Measurements from ENCODE around the gene ZBTB17. TPM values are rescaled to one million over a fixed set of nuclear protein-coding genes. Genes with fewer than 3 reads are reported as not detected.

The ZBTB17 gene
- total RNA-seq, 1 donor from 2014 or later = 33.6 TPM

DNA sequence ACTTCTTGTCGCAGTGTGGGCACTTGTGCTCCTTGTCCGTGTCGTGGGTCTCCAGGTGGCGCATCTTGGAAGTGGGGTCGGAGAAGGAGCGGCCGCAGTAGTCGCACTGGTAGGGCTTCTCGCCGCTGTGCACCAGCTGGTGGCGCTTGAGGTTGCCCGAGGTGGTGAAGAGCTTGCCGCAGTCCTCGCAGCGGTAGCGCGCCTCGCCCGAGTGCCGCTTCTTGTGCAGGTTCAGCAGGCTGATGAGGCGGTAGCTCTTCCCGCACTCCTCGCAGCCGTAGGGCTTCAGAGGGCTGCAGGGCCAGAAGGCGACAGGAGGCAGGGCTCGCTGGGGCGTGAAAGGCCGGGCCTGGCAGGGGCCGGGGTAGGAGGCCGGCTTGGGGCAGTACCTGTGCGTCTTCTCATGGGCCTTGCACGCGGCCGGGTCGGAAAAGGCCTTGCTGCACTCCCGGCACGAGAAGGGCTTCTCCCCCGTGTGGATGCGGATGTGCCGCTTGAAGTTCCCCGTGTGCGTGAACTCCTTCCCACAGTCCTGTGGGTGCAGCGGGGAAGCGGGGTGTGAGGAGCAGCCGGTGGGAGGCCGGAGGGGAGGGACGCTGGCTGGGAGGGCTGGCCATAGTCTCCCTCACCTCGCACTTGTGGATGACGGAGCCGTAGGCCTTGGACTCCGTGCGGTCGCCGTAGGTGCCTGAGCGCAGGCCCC is 31.4 kb downstream of the ZBTB17 start:
- Mint-ChIP-seq H3K4me3 (ENCODE audit: unreplicated experiment) (no peak overlapping the region), H3K27me3 (ENCODE audit: unreplicated experiment) (peaks cover 18% of the 10 kb centered on the region), H3K36me3 (ENCODE audit: low read depth, unreplicated experiment) (peaks cover 31% of the 10 kb centered on the region), H3K9me3 (ENCODE audit: unreplicated experiment) (no peaks in the 10 kb centered on the region), H3K4me1 (ENCODE audit: unreplicated experiment) (peaks cover under 1% of the 10 kb centered on the region), H3K27ac (ENCODE audit: unreplicated experiment) (no peak overlapping the region)
- TF ChIP-seq, protein P1, sequence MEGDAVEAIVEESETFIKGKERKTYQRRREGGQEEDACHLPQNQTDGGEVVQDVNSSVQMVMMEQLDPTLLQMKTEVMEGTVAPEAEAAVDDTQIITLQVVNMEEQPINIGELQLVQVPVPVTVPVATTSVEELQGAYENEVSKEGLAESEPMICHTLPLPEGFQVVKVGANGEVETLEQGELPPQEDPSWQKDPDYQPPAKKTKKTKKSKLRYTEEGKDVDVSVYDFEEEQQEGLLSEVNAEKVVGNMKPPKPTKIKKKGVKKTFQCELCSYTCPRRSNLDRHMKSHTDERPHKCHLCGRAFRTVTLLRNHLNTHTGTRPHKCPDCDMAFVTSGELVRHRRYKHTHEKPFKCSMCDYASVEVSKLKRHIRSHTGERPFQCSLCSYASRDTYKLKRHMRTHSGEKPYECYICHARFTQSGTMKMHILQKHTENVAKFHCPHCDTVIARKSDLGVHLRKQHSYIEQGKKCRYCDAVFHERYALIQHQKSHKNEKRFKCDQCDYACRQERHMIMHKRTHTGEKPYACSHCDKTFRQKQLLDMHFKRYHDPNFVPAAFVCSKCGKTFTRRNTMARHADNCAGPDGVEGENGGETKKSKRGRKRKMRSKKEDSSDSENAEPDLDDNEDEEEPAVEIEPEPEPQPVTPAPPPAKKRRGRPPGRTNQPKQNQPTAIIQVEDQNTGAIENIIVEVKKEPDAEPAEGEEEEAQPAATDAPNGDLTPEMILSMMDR (IDR thresholded peaks at IDR 0.05; ENCODE audit: unreplicated experiment) = no peak
- DNase-seq (ENCODE audit: low spot score) = no peak

DNA sequence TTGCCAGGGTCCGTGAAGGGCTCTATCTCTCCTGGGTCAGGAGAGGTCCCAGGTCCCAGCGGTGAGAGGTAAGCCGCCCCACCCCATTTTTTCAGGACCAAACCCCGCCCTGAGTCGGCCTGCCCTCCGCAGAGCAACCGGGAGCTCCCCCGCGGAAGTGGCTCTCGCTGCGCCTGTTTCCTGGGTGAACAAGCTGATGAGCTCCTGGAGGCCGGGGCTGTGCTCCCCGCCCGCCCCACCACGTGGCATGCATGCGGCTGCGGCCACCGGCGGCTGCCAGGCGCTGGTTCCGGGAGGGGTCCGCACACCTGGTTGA is 32.0 kb downstream of the ZBTB17 start:
- Mint-ChIP-seq H3K27ac (ENCODE audit: unreplicated experiment) (no peak overlapping the region), H3K27me3 (ENCODE audit: unreplicated experiment) (peaks cover 17% of the 10 kb centered on the region), H3K9me3 (ENCODE audit: unreplicated experiment) (no peaks in the 10 kb centered on the region), H3K36me3 (ENCODE audit: low read depth, unreplicated experiment) (peaks cover 32% of the 10 kb centered on the region), H3K4me1 (ENCODE audit: unreplicated experiment) (peaks cover 6% of the 10 kb centered on the region), H3K4me3 (ENCODE audit: unreplicated experiment) (no peak overlapping the region)
- TF ChIP-seq, protein P1 (IDR thresholded peaks at IDR 0.05; ENCODE audit: unreplicated experiment) = no peak
- no peak for DNase-seq (ENCODE audit: low spot score)

DNA sequence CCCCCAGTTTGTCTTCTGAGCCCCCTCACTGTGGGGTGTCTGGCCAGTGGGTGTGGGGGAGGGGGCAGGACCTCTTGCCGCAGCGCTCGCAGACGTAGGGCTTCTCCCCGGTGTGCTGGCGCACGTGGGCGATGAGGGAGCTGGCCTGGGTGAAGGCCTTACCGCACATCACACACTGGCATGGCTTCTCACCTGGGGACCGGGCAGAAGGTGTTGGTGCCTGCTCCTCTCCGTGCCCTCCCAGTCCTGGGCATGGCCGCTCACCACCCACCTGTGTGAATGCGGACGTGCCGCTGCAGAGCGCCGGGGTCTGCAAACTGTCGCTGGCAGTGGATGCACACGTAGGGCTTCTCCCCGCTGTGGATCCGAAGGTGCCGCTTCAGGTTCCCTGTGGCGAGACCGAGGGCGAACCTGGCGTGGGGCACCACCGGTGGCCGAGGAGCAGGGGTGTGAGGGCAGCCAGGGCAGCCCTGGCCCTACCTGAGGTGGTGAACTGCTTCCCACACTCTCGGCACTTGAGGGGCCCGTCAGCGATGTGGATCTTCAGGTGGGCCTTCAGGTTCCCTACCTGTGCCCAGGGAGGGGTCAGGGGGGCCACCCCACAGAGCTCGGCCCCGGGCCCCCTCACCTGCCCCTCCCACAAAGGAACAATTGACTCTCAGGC is 32.4 kb downstream of the ZBTB17 start:
- peaks cover 28% of the 10 kb centered on the region for H3K36me3 Mint-ChIP-seq (ENCODE audit: low read depth, unreplicated experiment)
- no peak overlapping the region for H3K4me3 Mint-ChIP-seq (ENCODE audit: unreplicated experiment)
- peaks cover 14% of the 10 kb centered on the region for H3K27me3 Mint-ChIP-seq (ENCODE audit: unreplicated experiment)
- no peaks in the 10 kb centered on the region for H3K9me3 Mint-ChIP-seq (ENCODE audit: unreplicated experiment)
- H3K4me1 Mint-ChIP-seq (ENCODE audit: unreplicated experiment) = peaks cover 6% of the 10 kb centered on the region
- TF ChIP-seq, protein P1 (IDR thresholded peaks at IDR 0.05; ENCODE audit: unreplicated experiment) = no peak
- DNase-seq (ENCODE audit: low spot score) = no peak
- H3K27ac Mint-ChIP-seq (ENCODE audit: unreplicated experiment) = no peak overlapping the region

DNA sequence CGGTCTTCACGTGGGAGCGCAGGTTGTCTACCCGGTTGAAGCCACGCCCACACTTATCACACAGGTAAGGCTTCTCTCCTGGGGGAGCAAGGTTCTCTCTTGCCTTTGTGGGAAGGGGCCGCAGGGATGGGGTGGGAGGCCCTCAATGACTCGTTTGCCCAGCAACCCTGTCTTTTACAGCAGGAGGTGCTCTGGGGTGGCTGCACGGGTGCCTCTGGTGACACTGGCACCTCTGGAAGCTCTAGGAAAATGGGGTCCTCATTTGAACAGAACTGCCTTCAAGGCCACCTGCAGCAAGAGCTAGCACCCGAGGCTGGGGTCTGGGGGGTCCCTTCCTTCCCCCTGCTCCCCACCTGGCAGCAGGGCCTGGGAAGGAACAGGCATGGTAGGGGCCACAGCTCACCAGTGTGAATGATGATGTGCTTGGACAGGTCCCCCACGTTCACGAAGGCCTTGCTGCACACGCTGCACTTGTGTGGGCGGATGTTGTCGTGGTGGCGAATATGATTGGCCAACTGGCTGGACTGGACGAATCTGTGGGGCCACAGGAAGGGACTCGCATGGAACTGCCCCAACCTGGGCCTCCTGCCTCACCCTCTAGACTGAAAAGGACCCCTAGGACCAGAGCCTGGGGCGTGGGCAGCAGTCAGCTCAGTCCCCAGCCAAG is 33.1 kb downstream of the ZBTB17 start:
- no peaks in the 10 kb centered on the region for H3K9me3 Mint-ChIP-seq (ENCODE audit: unreplicated experiment)
- DNase-seq (ENCODE audit: low spot score) = no peak
- peaks cover 25% of the 10 kb centered on the region for H3K36me3 Mint-ChIP-seq (ENCODE audit: low read depth, unreplicated experiment)
- no peak overlapping the region for H3K4me3 Mint-ChIP-seq (ENCODE audit: unreplicated experiment)
- no peak overlapping the region for H3K27ac Mint-ChIP-seq (ENCODE audit: unreplicated experiment)
- TF ChIP-seq, protein P1 (IDR thresholded peaks at IDR 0.05; ENCODE audit: unreplicated experiment) = no peak
- H3K27me3 Mint-ChIP-seq (ENCODE audit: unreplicated experiment) = peaks cover 17% of the 10 kb centered on the region
- H3K4me1 Mint-ChIP-seq (ENCODE audit: unreplicated experiment) = peaks cover 6% of the 10 kb centered on the region
